Stomach smooth muscle (tissue), 2 donors: ENCODE measurements around the gene DECR2.

ENCODE experiments used
- H3K27ac ChIP-seq: one replicate; pipeline ENCODE4 v1.7.0; 2013; ENCODE audit warnings: mild to moderate bottlenecking, low read length, inconsistent platforms
- H3K27me3 ChIP-seq, 2 donors: one replicate each; pipeline ENCODE4 v1.7.0; 2013; ENCODE audit warnings: low read length in 2 of 2; ENCODE audit not compliant: insufficient read depth in 2 of 2, control insufficient read depth in 1 of 2
- H3K36me3 ChIP-seq, 2 donors: one replicate each; pipeline ENCODE4 v1.7.0; 2013; ENCODE audit warnings: low read length in 2 of 2; ENCODE audit not compliant: control insufficient read depth in 2 of 2, insufficient read depth in 2 of 2
- H3K4me1 ChIP-seq: one replicate; pipeline ENCODE4 v1.7.0; 2013; ENCODE audit warnings: low read length; ENCODE audit not compliant: control insufficient read depth, insufficient read depth
- H3K4me3 ChIP-seq, 2 donors: one replicate each; pipeline ENCODE4 v1.7.0; 2013; ENCODE audit warnings: low read length in 2 of 2
- H3K9ac ChIP-seq, 2 donors: one replicate each; pipeline ENCODE4 v1.7.0; 2013; ENCODE audit warnings: low read length in 2 of 2, mild to moderate bottlenecking in 1 of 2
- H3K9me3 ChIP-seq, 2 donors: one replicate each; pipeline ENCODE4 v1.7.0; 2013; ENCODE audit warnings: low read length in 2 of 2; ENCODE audit not compliant: control insufficient read depth in 2 of 2
- donor health status: healthy.
- donor health status: Pancreatic carcinoma.

The DECR2 gene

GRCh38 chr16:426115-426905 is 24.6 kb downstream of the DECR2 start:
- H3K36me3 ChIP-seq = peaks cover 0 to 3% of the 10 kb centered on the region in 2 donors
- H3K4me3 ChIP-seq = peak overlapping the region; percentile 3 to 84
- H3K9me3 ChIP-seq = no peaks in the 10 kb centered on the region
- peaks cover 28% of the 10 kb centered on the region for H3K4me1 ChIP-seq
- H3K27ac ChIP-seq = no peak overlapping the region
- H3K27me3 ChIP-seq = no peaks in the 10 kb centered on the region
- H3K9ac ChIP-seq = peak overlapping the region; percentile 60 to 64

GRCh38 chr16:426906-427249 is 25.2 kb downstream of the DECR2 start:
- Histone ChIP-seq H3K4me3 (peak overlapping the region; percentile 3 to 84), H3K9ac (peak overlapping the region; percentile 60 to 64), H3K9me3 (no peaks in the 10 kb centered on the region), H3K36me3 (peaks cover 0 to 3% of the 10 kb centered on the region in 2 donors), H3K27ac (no peak overlapping the region), H3K27me3 (no peaks in the 10 kb centered on the region), H3K4me1 (peaks cover 28% of the 10 kb centered on the region)

GRCh38 chr16:427250-427649 is 25.6 kb downstream of the DECR2 start:
- Histone ChIP-seq H3K27me3 (no peaks in the 10 kb centered on the region), H3K36me3 (peaks cover 0 to 3% of the 10 kb centered on the region in 2 donors), H3K4me1 (peaks cover 28% of the 10 kb centered on the region), H3K9me3 (no peaks in the 10 kb centered on the region), H3K9ac (peak overlapping the region; percentile 60 to 64), H3K4me3 (peak overlapping the region; percentile 3 to 84), H3K27ac (no peak overlapping the region)

- Histone ChIP-seq H3K36me3 (peaks cover 0 to 3% of the 10 kb centered on the region in 2 donors), H3K9me3 (no peaks in the 10 kb centered on the region), H3K4me1 (peaks cover 14% of the 10 kb centered on the region), H3K9ac (no peak overlapping the region), H3K27ac (no peak overlapping the region), H3K4me3 (no peak overlapping the region), H3K27me3 (no peaks in the 10 kb centered on the region)
Measured at GRCh38 chr16:430904-431303, 29.2 kb downstream of the DECR2 start.

GRCh38 chr16:440627-441026 is 38.9 kb downstream of the DECR2 start:
- Histone ChIP-seq H3K36me3 (peaks cover 0 to 7% of the 10 kb centered on the region in 2 donors), H3K9me3 (no peaks in the 10 kb centered on the region), H3K9ac (no peak overlapping the region), H3K27me3 (no peaks in the 10 kb centered on the region), H3K4me3 (no peak overlapping the region), H3K27ac (no peak overlapping the region), H3K4me1 (no peaks in the 10 kb centered on the region)

GRCh38 chr16:441447-441846 is 39.8 kb downstream of the DECR2 start:
- Histone ChIP-seq H3K27me3 (no peaks in the 10 kb centered on the region), H3K36me3 (peaks cover 0 to 7% of the 10 kb centered on the region in 2 donors), H3K9me3 (no peaks in the 10 kb centered on the region), H3K4me3 (no peak overlapping the region), H3K4me1 (no peaks in the 10 kb centered on the region), H3K9ac (no peak overlapping the region), H3K27ac (no peak overlapping the region)

GRCh38 chr16:442976-443375 is 41.3 kb downstream of the DECR2 start:
- H3K9me3 ChIP-seq = no peaks in the 10 kb centered on the region
- H3K4me3 ChIP-seq = no peak overlapping the region

GRCh38 chr16:444027-444426 is 42.3 kb downstream of the DECR2 start:
- no peaks in the 10 kb centered on the region for H3K9me3 ChIP-seq
- H3K36me3 ChIP-seq = peaks cover 0 to 7% of the 10 kb centered on the region in 2 donors
- no peak overlapping the region for H3K4me3 ChIP-seq
- no peak overlapping the region for H3K9ac ChIP-seq
- no peaks in the 10 kb centered on the region for H3K4me1 ChIP-seq
- H3K27me3 ChIP-seq = no peaks in the 10 kb centered on the region
- no peak overlapping the region for H3K27ac ChIP-seq

More at GRCh38 chr16:442976-443375, 41.3 kb downstream of the DECR2 start:
- H3K4me1 ChIP-seq = no peaks in the 10 kb centered on the region
- H3K27ac ChIP-seq = no peak overlapping the region
- peaks cover 0 to 7% of the 10 kb centered on the region in 2 donors for H3K36me3 ChIP-seq
- no peak overlapping the region for H3K9ac ChIP-seq
- no peaks in the 10 kb centered on the region for H3K27me3 ChIP-seq

GRCh38 chr16:445566-445965 is 43.9 kb downstream of the DECR2 start:
- no peak overlapping the region for H3K4me3 ChIP-seq
- H3K27ac ChIP-seq = no peak overlapping the region
- H3K36me3 ChIP-seq = peaks cover 0 to 4% of the 10 kb centered on the region in 2 donors

GRCh38 chr16:450385-450784 is 48.7 kb downstream of the DECR2 start:
- H3K9me3 ChIP-seq = no peaks in the 10 kb centered on the region
- no peaks in the 10 kb centered on the region for H3K4me1 ChIP-seq
- no peak overlapping the region for H3K9ac ChIP-seq
- H3K27ac ChIP-seq = no peak overlapping the region
- no peak overlapping the region for H3K4me3 ChIP-seq
- no peaks in the 10 kb centered on the region for H3K27me3 ChIP-seq
- no peaks in the 10 kb centered on the region for H3K36me3 ChIP-seq

More at GRCh38 chr16:445566-445965, 43.9 kb downstream of the DECR2 start:
- Histone ChIP-seq H3K27me3 (no peaks in the 10 kb centered on the region), H3K9ac (no peak overlapping the region), H3K9me3 (no peaks in the 10 kb centered on the region), H3K4me1 (no peaks in the 10 kb centered on the region)

- Histone ChIP-seq H3K9ac (no peak overlapping the region), H3K27ac (no peak overlapping the region), H3K9me3 (no peaks in the 10 kb centered on the region), H3K36me3 (no peaks in the 10 kb centered on the region), H3K27me3 (no peaks in the 10 kb centered on the region), H3K4me1 (no peaks in the 10 kb centered on the region), H3K4me3 (no peak overlapping the region)
Measured at GRCh38 chr16:450785-451512, 49.3 kb downstream of the DECR2 start.
